Measurements from ENCODE around the gene KCNIP3.

The KCNIP3 gene

GRCh38 chr2:95384854-95385569 lies 87.9 kb downstream of the KCNIP3 start:
- DNase-seq (ENCODE audit: extremely low spot score) = no peak
- TF ChIP-seq FOXM1 (IDR thresholded peaks at IDR 0.05; ENCODE audit: borderline replicate concordance) (no peak), ARNT (IDR thresholded peaks at IDR 0.05) (no peak), ZNF384 (IDR thresholded peaks at IDR 0.05) (no peak)
- ChIA-PET POLR2A (interaction anchor here (2.0 kb wide), 1 partner anchor 18 kb away, joined by 9 read pairs; the partner anchor contains the start of gene FAHD2A), CTCF (interaction anchor here (0.6 to 1.3 kb wide), 3 partner anchors 8 to 399 kb away, joined by 3 to 4 read pairs (median 3); no protein-coding TSS in a partner anchor)

GRCh38 chr2:95385570-95385984 lies 88.4 kb downstream of the KCNIP3 start:
- CTCF ChIA-PET = interaction anchor here (0.6 kb wide), 1 partner anchor 359 kb away, joined by 3 read pairs; no protein-coding TSS in a partner anchor
- TF ChIP-seq ELF4 (IDR thresholded peaks at IDR 0.05) (no peak), SP1 (IDR thresholded peaks at IDR 0.05) (no peak), FOXM1 (IDR thresholded peaks at IDR 0.05; ENCODE audit: borderline replicate concordance) (no peak), ARNT (IDR thresholded peaks at IDR 0.05) (no peak), FOXK2 (IDR thresholded peaks at IDR 0.05) (no peak), SUZ12 (IDR thresholded peaks at IDR 0.05) (no peak), TARDBP (IDR thresholded peaks at IDR 0.05) (no peak), PKNOX1 (IDR thresholded peaks at IDR 0.05) (no peak), L3MBTL2 (conservative IDR thresholded peaks at IDR 0.05) (no peak), BHLHE40 (IDR thresholded peaks at IDR 0.05; ENCODE audit: borderline replicate concordance) (no peak), HDGF (IDR thresholded peaks at IDR 0.05; ENCODE audit: borderline replicate concordance) (no peak), CTBP1 (IDR thresholded peaks at IDR 0.05; ENCODE audit: borderline replicate concordance) (no peak), LEF1 (IDR thresholded peaks at IDR 0.05; ENCODE audit: borderline replicate concordance) (no peak)
- POLR2A ChIA-PET = interaction anchor here (2.0 kb wide), 1 partner anchor 17 kb away, joined by 9 read pairs; the partner anchor contains the start of gene FAHD2A
- no peak for DNase-seq (ENCODE audit: extremely low spot score)

GRCh38 chr2:95386031-95386430 lies 88.9 kb downstream of the KCNIP3 start:
- CTCF ChIA-PET = no interaction called here

GRCh38 chr2:95387358-95387757 lies 90.2 kb downstream of the KCNIP3 start:
- DNase-seq (ENCODE audit: extremely low spot score) = no peak
- CTCF ChIA-PET = interaction anchor here (0.6 to 0.9 kb wide), 3 partner anchors 29 to 61 kb away, joined by 3 to 5 read pairs (median 3); no protein-coding TSS in a partner anchor
- TF ChIP-seq SUZ12 (IDR thresholded peaks at IDR 0.05) (no peak), NFRKB (IDR thresholded peaks at IDR 0.05) (no peak), FOXA1 (IDR thresholded peaks at IDR 0.05) (no peak), HDGF (IDR thresholded peaks at IDR 0.05; ENCODE audit: borderline replicate concordance) (no peak), FOXM1 (IDR thresholded peaks at IDR 0.05; ENCODE audit: borderline replicate concordance) (no peak), SP1 (IDR thresholded peaks at IDR 0.05) (no peak), CTBP1 (IDR thresholded peaks at IDR 0.05; ENCODE audit: borderline replicate concordance) (no peak), PKNOX1 (IDR thresholded peaks at IDR 0.05) (no peak), FOXK2 (IDR thresholded peaks at IDR 0.05) (no peak), L3MBTL2 (conservative IDR thresholded peaks at IDR 0.05) (no peak), LEF1 (IDR thresholded peaks at IDR 0.05; ENCODE audit: borderline replicate concordance) (no peak), ZNF384 (IDR thresholded peaks at IDR 0.05) (no peak), ARNT (IDR thresholded peaks at IDR 0.05) (no peak), TARDBP (IDR thresholded peaks at IDR 0.05) (no peak)
- POLR2A ChIA-PET = interaction anchor here (4.3 kb wide), 1 partner anchor 15 kb away, joined by 32 read pairs; the partner anchor contains the start of gene FAHD2A

More at GRCh38 chr2:95386031-95386430, 88.9 kb downstream of the KCNIP3 start:
- POLR2A ChIA-PET = interaction anchor here (4.3 kb wide), 1 partner anchor 16 kb away, joined by 32 read pairs; the partner anchor contains the start of gene FAHD2A
- DNase-seq (ENCODE audit: extremely low spot score) = no peak
- TF ChIP-seq HDGF (IDR thresholded peaks at IDR 0.05; ENCODE audit: borderline replicate concordance) = no peak
- TF ChIP-seq CTBP1 (IDR thresholded peaks at IDR 0.05; ENCODE audit: borderline replicate concordance) = no peak
- TF ChIP-seq ELF4 (IDR thresholded peaks at IDR 0.05) = no peak
- no peak for TF ChIP-seq ARNT (IDR thresholded peaks at IDR 0.05)
- no peak for TF ChIP-seq ZNF384 (IDR thresholded peaks at IDR 0.05)
- TF ChIP-seq PKNOX1 (IDR thresholded peaks at IDR 0.05) = no peak
- no peak for TF ChIP-seq SP1 (IDR thresholded peaks at IDR 0.05)
- no peak for TF ChIP-seq SUZ12 (IDR thresholded peaks at IDR 0.05)
- TF ChIP-seq L3MBTL2 (conservative IDR thresholded peaks at IDR 0.05) = no peak
- TF ChIP-seq TARDBP (IDR thresholded peaks at IDR 0.05) = no peak
- TF ChIP-seq FOXA1 (IDR thresholded peaks at IDR 0.05) = no peak
- TF ChIP-seq BHLHE40 (IDR thresholded peaks at IDR 0.05; ENCODE audit: borderline replicate concordance) = no peak
- no peak for TF ChIP-seq NFRKB (IDR thresholded peaks at IDR 0.05)
- TF ChIP-seq FOXK2 (IDR thresholded peaks at IDR 0.05) = no peak

- no peak for DNase-seq (ENCODE audit: extremely low spot score)
- no peak for TF ChIP-seq NFRKB (IDR thresholded peaks at IDR 0.05)
- TF ChIP-seq FOXK2 (IDR thresholded peaks at IDR 0.05) = no peak
- TF ChIP-seq SUZ12 (IDR thresholded peaks at IDR 0.05) = no peak
- no peak for TF ChIP-seq BHLHE40 (IDR thresholded peaks at IDR 0.05; ENCODE audit: borderline replicate concordance)
- no peak for TF ChIP-seq ELF4 (IDR thresholded peaks at IDR 0.05)
- no peak for TF ChIP-seq CTBP1 (IDR thresholded peaks at IDR 0.05; ENCODE audit: borderline replicate concordance)
- TF ChIP-seq ARNT (IDR thresholded peaks at IDR 0.05) = no peak
- no peak for TF ChIP-seq HDGF (IDR thresholded peaks at IDR 0.05; ENCODE audit: borderline replicate concordance)
- TF ChIP-seq TARDBP (IDR thresholded peaks at IDR 0.05) = no peak
- TF ChIP-seq FOXM1 (IDR thresholded peaks at IDR 0.05; ENCODE audit: borderline replicate concordance) = no peak
- no peak for TF ChIP-seq LEF1 (IDR thresholded peaks at IDR 0.05; ENCODE audit: borderline replicate concordance)
- TF ChIP-seq PKNOX1 (IDR thresholded peaks at IDR 0.05) = no peak
- TF ChIP-seq SP1 (IDR thresholded peaks at IDR 0.05) = no peak
- no peak for TF ChIP-seq FOXA1 (IDR thresholded peaks at IDR 0.05)
- TF ChIP-seq ZNF384 (IDR thresholded peaks at IDR 0.05) = no peak
- no peak for TF ChIP-seq L3MBTL2 (conservative IDR thresholded peaks at IDR 0.05)
- POLR2A ChIA-PET = interaction anchor here (4.3 kb wide), 1 partner anchor 14 kb away, joined by 32 read pairs; the partner anchor contains the start of gene FAHD2A
- CTCF ChIA-PET = interaction anchor here (1.3 to 1.4 kb wide), 4 partner anchors 13 to 43 kb away, joined by 3 to 17 read pairs (median 6); partner anchors contain the start of gene FAHD2A
Measured at GRCh38 chr2:95388091-95388692, 91.0 kb downstream of the KCNIP3 start.
